Lower leg skin (tissue), 4 donors: ENCODE data around the gene STUB1. TPM values are rescaled to one million over a fixed set of nuclear protein-coding genes. Genes with fewer than 3 reads are reported as not detected.

Experiments used
- DNase-seq, 2 donors: peaks; one replicate each; pipeline ENCODE4 v3.0.0-alpha.2; 2019; ENCODE audit warnings: low spot score in 2 of 2
- H3K4me3 ChIP-seq: fragments of 200-600 bp; sonication (generic); 2 replicates; pipeline ENCODE4 v1.5.1; 2017; ENCODE audit warnings: mild to moderate bottlenecking, low read depth; ENCODE audit not compliant: poor library complexity, severe bottlenecking
- CTCF ChIP-seq, 3 donors: fragments of 450-650 bp; IDR thresholded peaks; one replicate each; pipeline ENCODE4 v1.5.1; 2016; ENCODE audit warnings: antibody characterized with exemption in 3 of 3, mild to moderate bottlenecking in 3 of 3, moderate library complexity in 2 of 3
- POLR2A ChIP-seq, 2 donors: fragments of 450-650 bp; IDR thresholded peaks; one replicate each; pipeline ENCODE4 v1.6.1; 2016 to 2017; ENCODE audit warnings: antibody characterized with exemption in 2 of 2, mild to moderate bottlenecking in 1 of 2, moderate library complexity in 1 of 2
- WGBS, 2 donors: methylation state at CpG; one replicate each; pipeline ENCODE4 v1.1.5; 2018; 5-methylcytosine and 5-hydroxymethylcytosine counted together
- intact Hi-C: fragments of 100-400 bp; cut with DNase I; formaldehyde crosslinking; loops from one replicate; pipeline ENCODE4 v1.15.0; 2023; ENCODE audit warnings: low total_unique reads
- total RNA-seq, 4 donors: library from RNA; depleted of rRNA; stranded (reverse); fragments of >200 nt; gene quantifications; one replicate each; pipeline ENCODE4 v1.1.0, GENCODE V29; 2016

Gene STUB1
- total RNA-seq, 4 donors from 2014 or later: 195 to 272 (median 198) TPM

- intact Hi-C loops: no loop called here
- peak overlapping the region; percentile 59 for H3K4me3 ChIP-seq
- TF ChIP-seq CTCF (IDR thresholded peaks at IDR 0.05) (no peak), POLR2A (IDR thresholded peaks at IDR 0.05) (no peak)
- no peak for DNase-seq
- WGBS, 2 donors: 23 to 25% methylated on average over 22 to 24 of the region's 24 CpGs
Measured at GRCh38 chr16:648071-648780, 32.0 kb upstream of the STUB1 start.

GRCh38 chr16:648781-649589 lies 31.2 kb upstream of the STUB1 start, which contains the start of gene WDR90:
Gene WDR90 (plus strand): TSS chr16:649365. CDS start chr16:649417, 52 bp downstream.
- H3K4me3 ChIP-seq: peak within 1 kb of the TSS; percentile 59
- WGBS, 2 donors: 0 to 1% methylated on average over 46 to 65 of the region's 91 CpGs
- DNase-seq: peak; percentile 87 to 98
- intact Hi-C loops: no loop called here
- TF ChIP-seq POLR2A (IDR thresholded peaks at IDR 0.05): no peak
- no peak for TF ChIP-seq CTCF (IDR thresholded peaks at IDR 0.05)

- TF ChIP-seq CTCF (IDR thresholded peaks at IDR 0.05): no peak
- no peak for TF ChIP-seq POLR2A (IDR thresholded peaks at IDR 0.05)
- peak overlapping the region; percentile 59 for H3K4me3 ChIP-seq
- intact Hi-C loops: no loop called here
- DNase-seq: no peak
- whole genome bisulfite sequencing, 2 donors: 0 to 2% methylated on average over 7 to 38 of the region's 44 CpGs
Measured at GRCh38 chr16:649631-650030, 30.6 kb upstream of the STUB1 start.

- intact Hi-C loops: no loop called here
- TF ChIP-seq POLR2A (IDR thresholded peaks at IDR 0.05) (no peak), CTCF (IDR thresholded peaks at IDR 0.05) (no peak)
Measured at GRCh38 chr16:651844-652243, 28.4 kb upstream of the STUB1 start.

GRCh38 chr16:652454-653305 lies 27.5 kb upstream of the STUB1 start:
- intact Hi-C loops: no loop called here
- TF ChIP-seq POLR2A (IDR thresholded peaks at IDR 0.05) (no peak), CTCF (IDR thresholded peaks at IDR 0.05) (no peak)
- H3K4me3 ChIP-seq: no peak overlapping the region
- 76 to 77% methylated on average over 16 to 23 of the region's 28 CpGs for WGBS, 2 donors
- no peak for DNase-seq

More at GRCh38 chr16:651844-652243, 28.4 kb upstream of the STUB1 start:
- H3K4me3 ChIP-seq: no peak overlapping the region
- WGBS, 2 donors: 81 to 93% methylated on average over 6 to 20 of the region's 22 CpGs
- no peak for DNase-seq
